OCI-LY1 (cell line): Measurements from ENCODE around the gene STK11IP.

Source experiments
- EZH2 ChIP-seq: fragments of 200-600 bp; sonication (generic), shearing (Covaris generic); IDR thresholded peaks from 2 replicates; pipeline ENCODE4 v1.8.0; 2017; ENCODE audit warnings: borderline replicate concordance, mixed run types, mild to moderate bottlenecking, antibody characterized with exemption, low read length, moderate library complexity, mixed read lengths
- TF ChIP-seq, protein P1 (sequence below): fragments of 200-600 bp; sonication (generic), shearing (Covaris generic); IDR thresholded peaks from 2 replicates; pipeline ENCODE4 v1.5.1; 2017; ENCODE audit warnings: mild to moderate bottlenecking, antibody characterized with exemption, low read length, moderate library complexity, mixed read lengths

DNA sequence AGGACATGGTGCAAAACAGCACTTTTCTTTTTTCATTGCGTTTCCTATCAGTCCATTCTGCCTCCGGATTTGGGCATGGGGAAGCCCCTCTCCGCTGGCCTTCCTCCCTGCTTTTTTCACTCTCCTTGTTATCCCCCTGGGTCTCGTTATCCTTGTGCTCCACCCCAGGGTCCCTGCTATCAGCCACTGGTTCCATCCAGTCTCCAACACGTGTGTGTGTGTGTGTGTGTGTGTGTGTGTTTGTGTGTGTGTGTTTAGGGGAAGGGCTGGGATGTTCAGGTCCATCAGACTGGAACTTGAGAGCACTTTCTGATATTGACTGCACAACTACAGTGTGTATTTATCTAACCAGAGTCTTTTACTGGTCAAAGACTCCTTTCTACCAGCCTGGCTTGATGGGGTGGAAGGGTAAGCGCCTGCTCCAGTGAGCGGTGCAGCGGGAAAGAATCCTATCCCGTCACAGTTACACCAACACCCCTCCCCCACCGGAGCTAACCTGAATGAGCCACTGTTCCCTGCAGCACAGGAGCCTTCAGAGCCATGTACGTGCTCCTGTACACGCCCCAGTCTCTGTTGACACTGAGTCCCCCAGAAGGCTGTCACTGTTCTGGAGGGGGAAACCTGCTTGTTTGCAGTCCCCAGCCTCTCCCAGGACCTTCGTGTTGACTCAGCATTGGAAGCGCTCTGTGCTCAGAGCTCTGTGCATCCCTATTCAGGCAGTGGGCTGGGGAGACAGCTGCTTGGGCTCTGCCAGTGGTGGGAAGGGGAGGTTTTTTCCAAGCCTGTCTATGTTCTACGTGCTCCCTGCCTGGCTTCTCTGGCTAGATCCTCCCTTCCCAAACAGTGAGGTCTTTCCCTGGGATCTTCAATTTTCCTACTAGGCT is 20.9 kb upstream of the STK11IP start:
- TF ChIP-seq, protein P1, sequence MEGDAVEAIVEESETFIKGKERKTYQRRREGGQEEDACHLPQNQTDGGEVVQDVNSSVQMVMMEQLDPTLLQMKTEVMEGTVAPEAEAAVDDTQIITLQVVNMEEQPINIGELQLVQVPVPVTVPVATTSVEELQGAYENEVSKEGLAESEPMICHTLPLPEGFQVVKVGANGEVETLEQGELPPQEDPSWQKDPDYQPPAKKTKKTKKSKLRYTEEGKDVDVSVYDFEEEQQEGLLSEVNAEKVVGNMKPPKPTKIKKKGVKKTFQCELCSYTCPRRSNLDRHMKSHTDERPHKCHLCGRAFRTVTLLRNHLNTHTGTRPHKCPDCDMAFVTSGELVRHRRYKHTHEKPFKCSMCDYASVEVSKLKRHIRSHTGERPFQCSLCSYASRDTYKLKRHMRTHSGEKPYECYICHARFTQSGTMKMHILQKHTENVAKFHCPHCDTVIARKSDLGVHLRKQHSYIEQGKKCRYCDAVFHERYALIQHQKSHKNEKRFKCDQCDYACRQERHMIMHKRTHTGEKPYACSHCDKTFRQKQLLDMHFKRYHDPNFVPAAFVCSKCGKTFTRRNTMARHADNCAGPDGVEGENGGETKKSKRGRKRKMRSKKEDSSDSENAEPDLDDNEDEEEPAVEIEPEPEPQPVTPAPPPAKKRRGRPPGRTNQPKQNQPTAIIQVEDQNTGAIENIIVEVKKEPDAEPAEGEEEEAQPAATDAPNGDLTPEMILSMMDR, result no peak
- no peak for TF ChIP-seq EZH2
